ENCODE results near the gene RER1. TPM values are rescaled to one million over a fixed set of nuclear protein-coding genes. Genes with fewer than 3 reads are reported as not detected.

The RER1 gene
- total and polyA plus RNA-seq, 8 donors: 89.6 to 167 (median 101) TPM

DNA sequence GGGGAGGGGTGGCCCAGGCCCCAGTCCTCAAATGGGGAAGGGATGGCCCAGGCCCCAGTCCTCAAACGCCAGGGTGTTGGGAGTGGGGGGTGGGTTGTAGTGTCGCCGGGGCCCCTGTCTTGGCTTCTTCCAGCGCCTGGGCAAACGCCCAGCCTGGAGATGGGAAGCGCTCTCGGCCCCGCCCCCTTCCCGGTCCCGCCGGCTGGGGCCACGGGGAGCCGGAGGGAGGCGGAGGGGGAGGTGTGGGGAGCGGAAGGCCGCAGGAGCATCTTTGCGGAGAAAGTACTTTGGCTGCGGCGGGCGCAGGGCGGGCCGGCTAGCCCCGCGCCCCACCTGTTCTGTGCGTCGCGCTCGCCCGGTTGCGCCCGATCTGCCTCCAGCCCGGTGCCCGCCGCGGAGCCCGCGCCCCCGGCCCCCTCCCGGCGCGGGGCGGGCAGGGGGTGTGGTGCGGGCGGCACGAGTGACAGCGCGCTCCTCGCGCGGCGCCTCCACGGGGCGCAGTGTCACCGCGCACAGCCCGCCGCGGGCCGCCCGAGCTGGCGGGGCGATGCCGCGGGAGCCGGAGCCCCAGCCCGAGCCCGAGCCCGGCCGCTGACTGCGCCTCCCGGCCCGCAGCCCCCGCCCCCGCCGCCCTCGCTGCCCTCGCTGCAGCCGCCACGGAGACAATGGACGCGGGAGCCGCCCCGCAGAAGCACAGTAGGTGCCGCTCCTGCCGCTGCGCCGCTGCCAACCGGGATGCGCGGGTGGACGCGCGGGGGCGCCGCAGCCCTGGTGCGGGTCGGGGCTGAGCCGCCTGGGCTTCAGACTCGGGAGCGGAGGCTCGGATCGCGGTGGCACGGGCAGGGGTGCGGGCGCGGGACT, 51.9 kb downstream of the RER1 start:
- no peaks in the 10 kb centered on the region for H3K36me3 ChIP-seq
- no peak overlapping the region for H3K4me3 ChIP-seq
- TF ChIP-seq, protein P1, sequence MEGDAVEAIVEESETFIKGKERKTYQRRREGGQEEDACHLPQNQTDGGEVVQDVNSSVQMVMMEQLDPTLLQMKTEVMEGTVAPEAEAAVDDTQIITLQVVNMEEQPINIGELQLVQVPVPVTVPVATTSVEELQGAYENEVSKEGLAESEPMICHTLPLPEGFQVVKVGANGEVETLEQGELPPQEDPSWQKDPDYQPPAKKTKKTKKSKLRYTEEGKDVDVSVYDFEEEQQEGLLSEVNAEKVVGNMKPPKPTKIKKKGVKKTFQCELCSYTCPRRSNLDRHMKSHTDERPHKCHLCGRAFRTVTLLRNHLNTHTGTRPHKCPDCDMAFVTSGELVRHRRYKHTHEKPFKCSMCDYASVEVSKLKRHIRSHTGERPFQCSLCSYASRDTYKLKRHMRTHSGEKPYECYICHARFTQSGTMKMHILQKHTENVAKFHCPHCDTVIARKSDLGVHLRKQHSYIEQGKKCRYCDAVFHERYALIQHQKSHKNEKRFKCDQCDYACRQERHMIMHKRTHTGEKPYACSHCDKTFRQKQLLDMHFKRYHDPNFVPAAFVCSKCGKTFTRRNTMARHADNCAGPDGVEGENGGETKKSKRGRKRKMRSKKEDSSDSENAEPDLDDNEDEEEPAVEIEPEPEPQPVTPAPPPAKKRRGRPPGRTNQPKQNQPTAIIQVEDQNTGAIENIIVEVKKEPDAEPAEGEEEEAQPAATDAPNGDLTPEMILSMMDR (IDR thresholded peaks at IDR 0.05): no peak
- DNase-seq: no peak
- peaks cover 22 to 95% of the 10 kb centered on the region in 2 donors for H3K27me3 ChIP-seq
- intact Hi-C loops (cut with DNase I): no loop called here
- H3K27ac ChIP-seq: no peak overlapping the region
- no peaks in the 10 kb centered on the region for H3K9me3 ChIP-seq
- no peaks in the 10 kb centered on the region for H3K4me1 ChIP-seq
- no peak for ATAC-seq

DNA sequence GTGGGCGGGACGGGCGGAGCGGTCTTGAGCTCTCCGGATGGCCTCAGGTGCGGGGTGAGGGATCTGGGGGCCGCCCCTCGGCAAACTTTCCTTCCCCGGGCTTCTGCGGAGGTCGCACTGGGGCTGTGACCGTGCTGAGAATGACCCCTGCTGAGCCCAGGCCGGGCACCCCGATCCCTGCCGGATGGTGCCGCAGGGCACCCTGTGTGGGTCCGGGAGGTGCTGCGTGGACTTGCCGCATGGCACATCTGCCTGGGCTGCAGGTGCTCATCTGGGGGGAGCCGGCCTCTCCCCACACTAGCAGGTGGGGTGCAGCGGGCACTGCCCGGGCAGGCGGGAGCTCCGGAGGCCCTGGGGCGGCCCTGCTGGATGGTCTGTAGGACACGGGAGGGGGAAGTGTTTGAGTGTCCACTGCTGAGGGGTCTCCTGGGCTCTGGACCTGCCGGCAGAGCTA, 52.5 kb downstream of the RER1 start:
- no peak for ATAC-seq
- Histone ChIP-seq H3K4me1 (no peaks in the 10 kb centered on the region), H3K27me3 (peaks cover 22 to 95% of the 10 kb centered on the region in 2 donors), H3K27ac (no peak overlapping the region), H3K4me3 (no peak overlapping the region), H3K9me3 (no peaks in the 10 kb centered on the region), H3K36me3 (no peaks in the 10 kb centered on the region)
- TF ChIP-seq, protein P1 (IDR thresholded peaks at IDR 0.05): no peak
- intact Hi-C loops (cut with DNase I): no loop called here
- no peak for DNase-seq

DNA sequence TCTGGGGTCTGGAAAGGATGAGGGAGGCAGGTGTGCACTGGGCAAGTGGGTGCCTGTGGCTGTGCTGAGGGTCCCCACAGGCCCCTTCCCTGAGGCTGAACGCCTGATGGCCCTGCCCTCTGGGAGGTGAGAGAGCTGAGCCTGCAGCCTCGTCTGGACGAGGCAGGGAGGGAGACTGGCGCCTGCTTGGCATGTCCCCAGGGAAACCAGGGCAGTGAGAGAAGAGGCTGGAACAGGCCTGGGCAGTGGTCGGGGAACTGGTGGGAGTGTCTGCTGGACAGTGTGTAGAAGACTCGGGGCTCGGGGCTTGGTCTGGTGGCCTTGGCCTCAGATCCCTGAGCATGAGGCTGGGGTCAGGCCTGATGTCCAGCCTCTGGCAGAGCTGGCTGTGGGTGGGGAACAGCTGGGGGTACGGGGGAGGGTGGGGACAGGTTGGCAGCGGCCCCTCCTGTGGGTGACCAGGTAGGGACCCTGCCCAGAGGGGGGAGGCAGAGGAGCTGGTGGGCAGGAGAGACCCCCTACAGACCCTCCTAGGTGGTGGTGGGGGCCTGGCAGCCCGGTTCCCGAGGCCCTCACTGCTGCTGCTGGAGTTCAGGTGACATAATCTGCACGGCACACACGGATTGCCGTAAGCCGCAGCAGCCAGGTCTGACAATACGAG, 53.7 kb downstream of the RER1 start:
- DNase-seq (no peak), ATAC-seq (no peak)
- H3K36me3 ChIP-seq: no peaks in the 10 kb centered on the region
- H3K4me3 ChIP-seq: no peak overlapping the region
- H3K9me3 ChIP-seq: no peaks in the 10 kb centered on the region
- H3K27ac ChIP-seq: no peak overlapping the region
- TF ChIP-seq, protein P1 (IDR thresholded peaks at IDR 0.05): no peak
- H3K27me3 ChIP-seq: peaks cover 22 to 86% of the 10 kb centered on the region in 2 donors
- intact Hi-C loops (cut with DNase I): no loop called here
- no peaks in the 10 kb centered on the region for H3K4me1 ChIP-seq

DNA sequence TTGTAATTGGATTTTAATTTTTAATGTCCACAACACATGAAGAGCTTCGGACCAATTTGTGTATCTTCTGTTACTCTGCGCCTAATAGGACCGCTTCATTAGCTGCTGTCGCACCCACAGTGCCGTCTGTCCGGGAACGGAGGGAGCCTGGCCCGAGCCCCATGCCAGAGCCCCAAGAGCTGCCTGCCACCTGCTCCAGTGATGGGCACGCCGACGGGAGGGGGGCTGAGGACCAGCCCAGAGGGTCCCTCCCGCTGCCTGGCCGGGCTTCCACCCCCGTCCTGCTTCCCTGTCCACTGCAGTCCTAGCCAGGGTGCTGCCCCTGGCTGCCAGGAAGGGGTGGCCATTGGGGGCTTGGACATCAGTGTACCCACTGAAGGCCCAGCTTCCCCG, 54.2 kb downstream of the RER1 start:
- TF ChIP-seq, protein P1 (IDR thresholded peaks at IDR 0.05): no peak
- ATAC-seq (no peak), DNase-seq (no peak)
- H3K4me1 ChIP-seq: no peaks in the 10 kb centered on the region
- H3K9me3 ChIP-seq: no peaks in the 10 kb centered on the region
- no peak overlapping the region for H3K4me3 ChIP-seq
- H3K27ac ChIP-seq: no peak overlapping the region
- intact Hi-C loops (cut with DNase I): no loop called here
- H3K27me3 ChIP-seq: peaks cover 22 to 85% of the 10 kb centered on the region in 2 donors
- H3K36me3 ChIP-seq: no peaks in the 10 kb centered on the region

DNA sequence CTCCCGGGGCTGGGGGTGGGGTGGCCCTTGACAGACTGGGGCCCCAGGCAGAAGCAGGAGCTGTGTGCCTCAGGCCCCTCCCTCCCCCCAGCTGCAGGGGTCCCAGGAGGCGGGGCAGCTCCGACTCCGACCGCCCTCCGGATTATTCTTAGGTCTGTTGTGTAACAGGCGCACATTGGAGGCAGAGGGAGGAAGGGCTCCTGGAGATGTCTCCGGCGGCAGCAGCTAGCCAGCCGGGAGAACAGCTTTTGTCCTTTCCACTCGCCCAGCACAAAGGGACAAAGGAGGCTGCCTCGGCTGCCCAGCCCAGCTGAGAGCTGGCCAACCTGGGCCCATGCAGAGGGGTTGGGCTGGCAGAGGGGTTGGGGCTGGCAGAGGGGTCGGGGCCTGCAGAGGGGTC, 54.8 kb downstream of the RER1 start:
- ATAC-seq (no peak), DNase-seq (no peak)
- no peaks in the 10 kb centered on the region for H3K36me3 ChIP-seq
- no peaks in the 10 kb centered on the region for H3K4me1 ChIP-seq
- intact Hi-C loops (cut with DNase I): no loop called here
- TF ChIP-seq, protein P1 (IDR thresholded peaks at IDR 0.05): no peak
- H3K9me3 ChIP-seq: no peaks in the 10 kb centered on the region
- H3K27ac ChIP-seq: no peak overlapping the region
- H3K27me3 ChIP-seq: peaks cover 22 to 85% of the 10 kb centered on the region in 2 donors
- no peak overlapping the region for H3K4me3 ChIP-seq
